HG02642 (cell line): Measurements from ENCODE around the gene PLK3.
"Not testable (repeated sequence)": the region's sequence is repeated elsewhere in the genome, so short reads cannot be mapped to it uniquely, and the experiment has no call there.

Experiments
- ATAC-seq: cut with Tn5 transposase; IDR thresholded peaks from one replicate; pipeline ENCODE4 v1.9.1; 2021; ENCODE audit warnings: mild to moderate bottlenecking; ENCODE audit not compliant: unreplicated experiment, poor library complexity

The PLK3 gene

GRCh38 chr1:44808063-44808937 is 8.1 kb downstream of the PLK3 start, which contains the start of gene BTBD19:
Gene BTBD19 (plus strand): TSS chr1:44808523. CDS start chr1:44808821, 298 bp downstream.
- ATAC-seq, result peak; percentile 21

- ATAC-seq, result peak; percentile 46
These were observed 9.1 kb downstream of the PLK3 start for GRCh38 chr1:44808938-44809917.

GRCh38 chr1:44810101-44810761 is 10.1 kb downstream of the PLK3 start:
- ATAC-seq, result no peak

- ATAC-seq, result not testable (repeated sequence)
These were observed 10.6 kb downstream of the PLK3 start for GRCh38 chr1:44810762-44811105.

- no peak for ATAC-seq
These were observed 11.1 kb downstream of the PLK3 start for GRCh38 chr1:44811234-44811633.

- no peak for ATAC-seq
These were observed 12.8 kb downstream of the PLK3 start for GRCh38 chr1:44812822-44813543.

GRCh38 chr1:44815926-44816325 is 15.7 kb downstream of the PLK3 start:
- ATAC-seq, result not testable (repeated sequence)

GRCh38 chr1:44817307-44817706 is 17.1 kb downstream of the PLK3 start:
- ATAC-seq, result no peak

- ATAC-seq, result no peak
These were observed 17.8 kb downstream of the PLK3 start for GRCh38 chr1:44817771-44818495.

- ATAC-seq, result no peak
These were observed 19.0 kb downstream of the PLK3 start for GRCh38 chr1:44819196-44819607.

- peak; percentile 77 for ATAC-seq
These were observed 19.6 kb downstream of the PLK3 start for GRCh38 chr1:44819608-44820327.

- no peak for ATAC-seq
These were observed 20.4 kb downstream of the PLK3 start for GRCh38 chr1:44820328-44821239.

GRCh38 chr1:44821240-44821715 is 21.1 kb downstream of the PLK3 start:
- ATAC-seq, result no peak

GRCh38 chr1:44822131-44822701 is 22.0 kb downstream of the PLK3 start:
- ATAC-seq, result no peak

GRCh38 chr1:44822981-44823451 is 22.8 kb downstream of the PLK3 start:
- no peak for ATAC-seq

GRCh38 chr1:44824392-44824791 is 24.2 kb downstream of the PLK3 start:
- not testable (repeated sequence) for ATAC-seq
